NB4 (cell line): Measurements from ENCODE around the gene NETO1.

ENCODE experiments used
- MYC ChIP-seq: IDR thresholded peaks from 2 replicates; pipeline ENCODE4 v1.6.1; 2011; ENCODE audit warnings: low read depth, low read length
- POLR2A ChIP-seq: IDR thresholded peaks from 2 replicates; pipeline ENCODE4 v1.6.1; 2011; ENCODE audit warnings: mild to moderate bottlenecking; ENCODE audit not compliant: insufficient read length; ENCODE audit errors: extremely low read depth
- TF ChIP-seq, protein P1 (sequence below): IDR thresholded peaks from one replicate; pipeline ENCODE4 v1.5.1; 2012; ENCODE audit warnings: low read depth, low read length
- TF ChIP-seq, protein P2 (sequence below): IDR thresholded peaks from 2 replicates; pipeline ENCODE4 v1.6.1; 2011; ENCODE audit warnings: low read depth, low read length

DNA sequence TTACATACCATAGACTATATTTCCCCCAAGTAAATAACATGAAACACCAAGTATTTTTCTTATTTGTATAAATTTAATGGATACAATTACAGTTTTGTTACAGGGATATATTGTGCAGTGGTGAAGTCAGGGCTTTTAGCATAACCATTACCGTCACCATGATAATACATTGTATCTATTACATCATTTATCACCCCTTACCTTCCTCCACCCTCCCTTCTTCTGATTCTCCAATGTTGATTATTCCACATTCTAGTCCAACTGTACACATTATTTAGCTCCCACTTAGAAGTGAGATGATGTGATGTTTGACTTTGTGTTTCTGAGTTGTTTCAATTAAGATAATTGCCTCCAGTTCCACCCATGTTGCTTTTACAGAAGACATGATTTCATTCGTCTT, 35.2 kb upstream of the NETO1 start:
- TF ChIP-seq, protein P1, sequence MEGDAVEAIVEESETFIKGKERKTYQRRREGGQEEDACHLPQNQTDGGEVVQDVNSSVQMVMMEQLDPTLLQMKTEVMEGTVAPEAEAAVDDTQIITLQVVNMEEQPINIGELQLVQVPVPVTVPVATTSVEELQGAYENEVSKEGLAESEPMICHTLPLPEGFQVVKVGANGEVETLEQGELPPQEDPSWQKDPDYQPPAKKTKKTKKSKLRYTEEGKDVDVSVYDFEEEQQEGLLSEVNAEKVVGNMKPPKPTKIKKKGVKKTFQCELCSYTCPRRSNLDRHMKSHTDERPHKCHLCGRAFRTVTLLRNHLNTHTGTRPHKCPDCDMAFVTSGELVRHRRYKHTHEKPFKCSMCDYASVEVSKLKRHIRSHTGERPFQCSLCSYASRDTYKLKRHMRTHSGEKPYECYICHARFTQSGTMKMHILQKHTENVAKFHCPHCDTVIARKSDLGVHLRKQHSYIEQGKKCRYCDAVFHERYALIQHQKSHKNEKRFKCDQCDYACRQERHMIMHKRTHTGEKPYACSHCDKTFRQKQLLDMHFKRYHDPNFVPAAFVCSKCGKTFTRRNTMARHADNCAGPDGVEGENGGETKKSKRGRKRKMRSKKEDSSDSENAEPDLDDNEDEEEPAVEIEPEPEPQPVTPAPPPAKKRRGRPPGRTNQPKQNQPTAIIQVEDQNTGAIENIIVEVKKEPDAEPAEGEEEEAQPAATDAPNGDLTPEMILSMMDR = no peak
- TF ChIP-seq POLR2A (no peak), MYC (no peak)
- TF ChIP-seq, protein P2, sequence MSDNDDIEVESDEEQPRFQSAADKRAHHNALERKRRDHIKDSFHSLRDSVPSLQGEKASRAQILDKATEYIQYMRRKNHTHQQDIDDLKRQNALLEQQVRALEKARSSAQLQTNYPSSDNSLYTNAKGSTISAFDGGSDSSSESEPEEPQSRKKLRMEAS = no peak
